T-helper 2 cell treated with Interferon-gamma antibody and Interleukin-4, amounts not matched to agents 5 μg/mL and 100 μg/mL, for 36 hours (primary cell): Measurements from ENCODE around the gene SUCNR1.
"Not testable (repeated sequence)": the region's sequence is repeated elsewhere in the genome, so short reads cannot be mapped to it uniquely, and the experiment has no call there.

Experiments used
- DNase-seq: peaks from one replicate; pipeline ENCODE4 v3.0.0; 2021; ENCODE audit warnings: low spot score
- H3K27ac Mint-ChIP-seq: one replicate; pipeline ENCODE4 v1.8.0; 2021; ENCODE audit warnings: mild to moderate bottlenecking, mixed read lengths
- H3K27me3 Mint-ChIP-seq: one replicate; pipeline ENCODE4 v1.8.0; 2021; ENCODE audit warnings: low read depth, mixed read lengths
- H3K36me3 Mint-ChIP-seq: one replicate; pipeline ENCODE4 v1.8.0; 2021; ENCODE audit warnings: low read depth, mixed read lengths
- H3K4me1 Mint-ChIP-seq: one replicate; pipeline ENCODE4 v1.8.0; 2021; ENCODE audit warnings: low read depth, mixed read lengths
- H3K4me3 Mint-ChIP-seq: one replicate; pipeline ENCODE4 v1.8.0; 2022; ENCODE audit warnings: mild to moderate bottlenecking, moderate library complexity, mixed read lengths
- H3K9me3 Mint-ChIP-seq: one replicate; pipeline ENCODE4 v1.8.0; 2021; ENCODE audit warnings: mixed read lengths

Gene SUCNR1

GRCh38 chr3:151873398-151873797 is at the start of gene SUCNR1:
Gene SUCNR1, plus strand, starts transcription at chr3:151873643. Its CDS starts 6,250 bp downstream, at chr3:151879893.
- DNase-seq: no peak
- peaks cover 2% of the 10 kb centered on the region for H3K27me3 Mint-ChIP-seq
- H3K9me3 Mint-ChIP-seq: no peaks in the 10 kb centered on the region
- H3K27ac Mint-ChIP-seq: no peak within 1 kb of the TSS
- no peak within 1 kb of the TSS for H3K4me3 Mint-ChIP-seq
- no peaks in the 10 kb centered on the region for H3K36me3 Mint-ChIP-seq
- peaks cover 15% of the 10 kb centered on the region for H3K4me1 Mint-ChIP-seq

GRCh38 chr3:151827816-151828215 is 45.6 kb upstream of the SUCNR1 start:
- no peak for DNase-seq
- Mint-ChIP-seq H3K4me3 (no peak overlapping the region), H3K27me3 (peaks cover 29% of the 10 kb centered on the region), H3K4me1 (no peaks in the 10 kb centered on the region), H3K36me3 (no peaks in the 10 kb centered on the region), H3K27ac (no peak overlapping the region), H3K9me3 (no peaks in the 10 kb centered on the region)

- no peaks in the 10 kb centered on the region for H3K36me3 Mint-ChIP-seq
- peaks cover 2% of the 10 kb centered on the region for H3K4me1 Mint-ChIP-seq
- no peaks in the 10 kb centered on the region for H3K9me3 Mint-ChIP-seq
- H3K27me3 Mint-ChIP-seq: peaks cover 38% of the 10 kb centered on the region
- no peak for DNase-seq
- no peak overlapping the region for H3K27ac Mint-ChIP-seq
- H3K4me3 Mint-ChIP-seq: no peak overlapping the region
These were observed 37.5 kb upstream of the SUCNR1 start for GRCh38 chr3:151835751-151836525.

- no peaks in the 10 kb centered on the region for H3K36me3 Mint-ChIP-seq
- no peak overlapping the region for H3K4me3 Mint-ChIP-seq
- no peaks in the 10 kb centered on the region for H3K9me3 Mint-ChIP-seq
- no peak for DNase-seq
- H3K4me1 Mint-ChIP-seq: peaks cover 2% of the 10 kb centered on the region
- H3K27me3 Mint-ChIP-seq: peaks cover 37% of the 10 kb centered on the region
- no peak overlapping the region for H3K27ac Mint-ChIP-seq
These were observed 36.4 kb upstream of the SUCNR1 start for GRCh38 chr3:151837057-151837456.

GRCh38 chr3:151838574-151839312 is 34.7 kb upstream of the SUCNR1 start:
- Mint-ChIP-seq H3K36me3 (no peaks in the 10 kb centered on the region), H3K4me3 (no peak overlapping the region), H3K4me1 (peaks cover 2% of the 10 kb centered on the region), H3K27me3 (peaks cover 33% of the 10 kb centered on the region), H3K27ac (no peak overlapping the region), H3K9me3 (no peaks in the 10 kb centered on the region)
- DNase-seq: peak; percentile 19

- Mint-ChIP-seq H3K27ac (no peak overlapping the region), H3K9me3 (no peaks in the 10 kb centered on the region), H3K27me3 (peaks cover 37% of the 10 kb centered on the region), H3K4me1 (peaks cover 2% of the 10 kb centered on the region), H3K4me3 (no peak overlapping the region), H3K36me3 (no peaks in the 10 kb centered on the region)
- no peak for DNase-seq
These were observed 34.2 kb upstream of the SUCNR1 start for GRCh38 chr3:151839313-151839631.

GRCh38 chr3:151841801-151842200 is 31.6 kb upstream of the SUCNR1 start:
- Mint-ChIP-seq H3K4me3 (no peak overlapping the region), H3K27ac (no peak overlapping the region)
- no peak for DNase-seq

GRCh38 chr3:151843275-151843674 is 30.2 kb upstream of the SUCNR1 start:
- Mint-ChIP-seq H3K4me1 (no peaks in the 10 kb centered on the region), H3K36me3 (no peaks in the 10 kb centered on the region), H3K4me3 (no peak overlapping the region), H3K27ac (no peak overlapping the region), H3K27me3 (peaks cover 34% of the 10 kb centered on the region), H3K9me3 (no peaks in the 10 kb centered on the region)
- no peak for DNase-seq

More at GRCh38 chr3:151841801-151842200, 31.6 kb upstream of the SUCNR1 start:
- H3K36me3 Mint-ChIP-seq: no peaks in the 10 kb centered on the region
- peaks cover 33% of the 10 kb centered on the region for H3K27me3 Mint-ChIP-seq
- peaks cover 2% of the 10 kb centered on the region for H3K4me1 Mint-ChIP-seq
- H3K9me3 Mint-ChIP-seq: no peaks in the 10 kb centered on the region

- Mint-ChIP-seq H3K27ac (no peak overlapping the region), H3K4me3 (no peak overlapping the region), H3K36me3 (no peaks in the 10 kb centered on the region), H3K27me3 (peaks cover 35% of the 10 kb centered on the region), H3K9me3 (no peaks in the 10 kb centered on the region), H3K4me1 (no peaks in the 10 kb centered on the region)
- DNase-seq: no peak
These were observed 28.0 kb upstream of the SUCNR1 start for GRCh38 chr3:151845306-151845905.

GRCh38 chr3:151850065-151850464 is 23.4 kb upstream of the SUCNR1 start:
- H3K27ac Mint-ChIP-seq, H3K36me3 Mint-ChIP-seq, H3K4me1 Mint-ChIP-seq, DNase-seq, H3K9me3 Mint-ChIP-seq, H3K4me3 Mint-ChIP-seq: not testable (repeated sequence)
- H3K27me3 Mint-ChIP-seq: peaks cover 30% of the 10 kb centered on the region

- Mint-ChIP-seq H3K36me3 (no peaks in the 10 kb centered on the region), H3K27me3 (peaks cover 30% of the 10 kb centered on the region), H3K4me1 (no peaks in the 10 kb centered on the region), H3K4me3 (no peak overlapping the region), H3K27ac (no peak overlapping the region), H3K9me3 (no peaks in the 10 kb centered on the region)
- no peak for DNase-seq
These were observed 21.2 kb upstream of the SUCNR1 start for GRCh38 chr3:151852074-151852811.

GRCh38 chr3:151856118-151856517 is 17.3 kb upstream of the SUCNR1 start:
- Mint-ChIP-seq H3K4me1 (no peaks in the 10 kb centered on the region), H3K27ac (no peak overlapping the region), H3K36me3 (no peaks in the 10 kb centered on the region), H3K9me3 (no peaks in the 10 kb centered on the region), H3K27me3 (peaks cover 30% of the 10 kb centered on the region), H3K4me3 (no peak overlapping the region)
- no peak for DNase-seq

- peaks cover 28% of the 10 kb centered on the region for H3K27me3 Mint-ChIP-seq
- H3K9me3 Mint-ChIP-seq: no peaks in the 10 kb centered on the region
- DNase-seq: no peak
- H3K4me3 Mint-ChIP-seq: no peak overlapping the region
- no peaks in the 10 kb centered on the region for H3K36me3 Mint-ChIP-seq
- H3K27ac Mint-ChIP-seq: no peak overlapping the region
- H3K4me1 Mint-ChIP-seq: no peaks in the 10 kb centered on the region
These were observed 16.8 kb upstream of the SUCNR1 start for GRCh38 chr3:151856641-151857040.

GRCh38 chr3:151859233-151859673 is 14.2 kb upstream of the SUCNR1 start:
- Mint-ChIP-seq H3K27me3 (peaks cover 28% of the 10 kb centered on the region), H3K36me3 (no peaks in the 10 kb centered on the region), H3K27ac (no peak overlapping the region), H3K9me3 (no peaks in the 10 kb centered on the region), H3K4me1 (no peaks in the 10 kb centered on the region), H3K4me3 (no peak overlapping the region)
- DNase-seq: no peak
